GM19025 (cell line): Measurements from ENCODE around the gene PRTG.
A peak's percentile ranks its signal among the peaks of the same experiment; 100 is the strongest.
"Not testable (repeated sequence)": the region's sequence is repeated elsewhere in the genome, so short reads cannot be mapped to it uniquely, and the experiment has no call there.

Source experiments
- ATAC-seq: cut with Tn5 transposase; IDR thresholded peaks from one replicate; pipeline ENCODE4 v1.9.1; 2021; ENCODE audit warnings: mild to moderate bottlenecking, low read depth, moderate library complexity; ENCODE audit not compliant: unreplicated experiment

Gene PRTG

GRCh38 chr15:55652909-55653495, 90.0 kb downstream of the PRTG start:
- ATAC-seq = no peak

GRCh38 chr15:55652359-55652758, 90.6 kb downstream of the PRTG start:
- no peak for ATAC-seq

- ATAC-seq = no peak
Measured at GRCh38 chr15:55649058-55649423, 93.9 kb downstream of the PRTG start.

- ATAC-seq = no peak
Measured at GRCh38 chr15:55638764-55639163, 104.2 kb downstream of the PRTG start.

- ATAC-seq = no peak
Measured at GRCh38 chr15:55637086-55637485, 105.9 kb downstream of the PRTG start.

- ATAC-seq = no peak
Measured at GRCh38 chr15:55633731-55634130, 109.2 kb downstream of the PRTG start.

GRCh38 chr15:55632434-55632833, 110.5 kb downstream of the PRTG start:
- no peak for ATAC-seq

GRCh38 chr15:55630858-55631257, 112.1 kb downstream of the PRTG start:
- ATAC-seq = no peak

GRCh38 chr15:55628369-55628730, 114.6 kb downstream of the PRTG start:
- no peak for ATAC-seq

GRCh38 chr15:55627730-55628368, 115.1 kb downstream of the PRTG start:
- ATAC-seq = no peak

GRCh38 chr15:55619783-55620182, 123.2 kb downstream of the PRTG start:
- ATAC-seq = no peak

GRCh38 chr15:55618387-55618786, 124.6 kb downstream of the PRTG start:
- no peak for ATAC-seq

- ATAC-seq = no peak
Measured at GRCh38 chr15:55615445-55615844, 127.5 kb downstream of the PRTG start.

- ATAC-seq = no peak
Measured at GRCh38 chr15:55613727-55614126, 129.2 kb downstream of the PRTG start.

GRCh38 chr15:55606214-55606613, 136.7 kb downstream of the PRTG start:
- ATAC-seq = no peak

- no peak for ATAC-seq
Measured at GRCh38 chr15:55601374-55601773, 141.6 kb downstream of the PRTG start.

GRCh38 chr15:55599439-55599838, 143.5 kb downstream of the PRTG start:
- ATAC-seq = no peak

GRCh38 chr15:55593019-55593418, 149.9 kb downstream of the PRTG start:
- not testable (repeated sequence) for ATAC-seq

GRCh38 chr15:55590788-55591187, 152.2 kb downstream of the PRTG start:
- no peak for ATAC-seq

- ATAC-seq = no peak
Measured at GRCh38 chr15:55589287-55589686, 153.7 kb downstream of the PRTG start.

GRCh38 chr15:55588815-55589115, 154.2 kb downstream of the PRTG start:
- no peak for ATAC-seq

- ATAC-seq = peak; percentile 60
Measured at GRCh38 chr15:55588070-55588814, 154.7 kb downstream of the PRTG start, which contains the start of gene PYGO1. TSS of gene PYGO1 (minus strand) at chr15:55588345. CDS start at chr15:55587883, 462 bp downstream.
